Esophagus squamous epithelium (tissue), 4 donors: Measurements from ENCODE around the gene TM2D3.

Source experiments
- CTCF ChIP-seq, 6 experiments: fragments of 450-650 bp in 4 of 6; fragments of 200-600 bp in 2 of 6; sonication (generic) in 2 of 6; IDR thresholded peaks; one replicate each; pipeline ENCODE4 v1.5.1; 2016 to 2019; ENCODE audit warnings: antibody characterized with exemption in 6 of 6, mild to moderate bottlenecking in 4 of 6, moderate library complexity in 4 of 6
- POLR2A ChIP-seq, 4 donors: fragments of 450-650 bp; IDR thresholded peaks; one replicate each; pipeline ENCODE4 v1.6.1; 2017; ENCODE audit warnings: antibody characterized with exemption in 4 of 4, mild to moderate bottlenecking in 4 of 4, moderate library complexity in 3 of 4

- TF ChIP-seq CTCF (IDR thresholded peaks at IDR 0.05) (no peak), POLR2A (IDR thresholded peaks at IDR 0.05) (no peak)
Observed at GRCh38 chr15:101608201-101608600, 44.0 kb downstream of the TM2D3 start.
